Measurements from ENCODE around the gene STBD1. TPM values are rescaled to one million over a fixed set of nuclear protein-coding genes. Genes with fewer than 3 reads are reported as not detected.

STBD1 gene
- total and polyA plus RNA-seq, 2 of the 4 experiments (the other 2 are of a cell fraction): 1.7 to 3.0 TPM

- no peak overlapping the region for H2BK120ac ChIP-seq (ENCODE audit: low read depth, low read length)
- no peak overlapping the region for H2AFZ ChIP-seq (replicated peaks; ENCODE audit: low read length, poor library complexity)
- WGBS, 2 experiments (ENCODE audit: extremely low coverage in 2 of 2, insufficient read length in 1 of 2): no CpG with 5 or more reads among the region's 1 CpG
- no peak overlapping the region for H2BK20ac ChIP-seq (ENCODE audit: low read depth, low read length)
- DNase-seq (no peak), ATAC-seq (ENCODE audit: low read depth) (no peak)
- H3K4me3 ChIP-seq (ENCODE audit: insufficient read depth, low read depth, low read length): no peak overlapping the region
- dilution Hi-C loops (cut with HindIII; ENCODE audit: low sequenced_read_pairs, unreplicated experiment) (no loop called here), intact Hi-C loops (cut with micrococcal nuclease) (no loop called here), in situ Hi-C loops (cut with MboI; ENCODE audit: low sequenced_read_pairs) (no loop called here)
- H3K9me1 ChIP-seq (ENCODE audit: insufficient read depth, low read length): no peaks in the 10 kb centered on the region
- no peaks in the 10 kb centered on the region for H3K36me3 ChIP-seq (ENCODE audit: control insufficient read depth, insufficient read depth, low read length)
- no peak overlapping the region for H2BK5ac ChIP-seq (ENCODE audit: low read depth, low read length, poor library complexity, severe bottlenecking)
- H2BK15ac ChIP-seq (ENCODE audit: low read depth, low read length): no peak overlapping the region
- H3K4ac ChIP-seq (ENCODE audit: low read depth, low read length): no peak overlapping the region
- H4K91ac ChIP-seq (ENCODE audit: insufficient read depth, low read depth, low read length): no peak overlapping the region
- H3K4me2 ChIP-seq (ENCODE audit: low read depth, low read length): no peak overlapping the region
- no peak overlapping the region for H4K5ac ChIP-seq (ENCODE audit: low read depth, low read length)
- no peak overlapping the region for H3K23ac ChIP-seq (ENCODE audit: low read depth, low read length)
- no peak overlapping the region for H3K14ac ChIP-seq (replicated peaks; ENCODE audit: low read depth, low read length)
- no peak overlapping the region for H3K27ac ChIP-seq (ENCODE audit: insufficient read depth, low read length)
- no peak overlapping the region for H3K56ac ChIP-seq (ENCODE audit: extremely low read depth, insufficient read depth, low read length)
- H3K27me3 ChIP-seq (ENCODE audit: control insufficient read depth, insufficient read depth, low read length): no peaks in the 10 kb centered on the region
- H4K8ac ChIP-seq (ENCODE audit: low read depth in 2 of 2, low read length in 2 of 2): no peak overlapping the region
- no peak overlapping the region for H3K9ac ChIP-seq (ENCODE audit: low read depth, low read length)
- BruUV-seq (replicated peaks): no TSS peak
- POLR2A ChIA-PET (ENCODE audit: unreplicated experiment): interaction anchor here (0.6 kb wide), 1 partner anchor 241 kb away, joined by 18 read pairs; the partner anchor contains the start of gene ART3
- peaks cover 2% of the 10 kb centered on the region for H3K9me3 ChIP-seq (ENCODE audit: control insufficient read depth, insufficient read depth, low read length)
- TF ChIP-seq USF2 (IDR thresholded peaks at IDR 0.05; ENCODE audit: low read depth, low read length) (no peak), NFE2L2 (IDR thresholded peaks at IDR 0.05; ENCODE audit: low read depth, low read length) (no peak), MXI1 (IDR thresholded peaks at IDR 0.05; ENCODE audit: borderline replicate concordance, low read depth, low read length) (no peak), CEBPB (IDR thresholded peaks at IDR 0.05; ENCODE audit: low read depth, low read length) (no peak), SMC3 (IDR thresholded peaks at IDR 0.05; ENCODE audit: low read depth, low read length) (no peak)
- TF ChIP-seq, protein P1, sequence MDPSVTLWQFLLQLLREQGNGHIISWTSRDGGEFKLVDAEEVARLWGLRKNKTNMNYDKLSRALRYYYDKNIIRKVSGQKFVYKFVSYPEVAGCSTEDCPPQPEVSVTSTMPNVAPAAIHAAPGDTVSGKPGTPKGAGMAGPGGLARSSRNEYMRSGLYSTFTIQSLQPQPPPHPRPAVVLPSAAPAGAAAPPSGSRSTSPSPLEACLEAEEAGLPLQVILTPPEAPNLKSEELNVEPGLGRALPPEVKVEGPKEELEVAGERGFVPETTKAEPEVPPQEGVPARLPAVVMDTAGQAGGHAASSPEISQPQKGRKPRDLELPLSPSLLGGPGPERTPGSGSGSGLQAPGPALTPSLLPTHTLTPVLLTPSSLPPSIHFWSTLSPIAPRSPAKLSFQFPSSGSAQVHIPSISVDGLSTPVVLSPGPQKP (IDR thresholded peaks at IDR 0.05; ENCODE audit: borderline replicate concordance, low read depth, low read length): no peak
- no peaks in the 10 kb centered on the region for H4K20me1 ChIP-seq (ENCODE audit: insufficient read depth, low read length)
- H3K79me1 ChIP-seq (ENCODE audit: low read depth in 1 of 2, low read length in 2 of 2): no peaks in the 10 kb centered on the region
- no peak overlapping the region for H2AK5ac ChIP-seq (ENCODE audit: low read depth, low read length)
- no peaks in the 10 kb centered on the region for H3K4me1 ChIP-seq (ENCODE audit: control insufficient read depth, insufficient read depth, low read length)
- no peak overlapping the region for H2AK9ac ChIP-seq (replicated peaks; ENCODE audit: low read depth, low read length, poor library complexity)
- CTCF ChIA-PET: interaction anchor here (0.5 kb wide), 1 partner anchor 143 kb away, joined by 3 read pairs; no protein-coding TSS in a partner anchor
- no peak overlapping the region for H3K18ac ChIP-seq (ENCODE audit: low read depth, low read length)
Observed at GRCh38 chr4:76316131-76316530, 9.6 kb downstream of the STBD1 start.

Measured in IMR-90 (cell line).